Activated CD8-positive, alpha-beta T cell treated with anti-CD3 and anti-CD28 coated beads for 36 hours (primary cell): Measurements from ENCODE around the gene KRTAP12-2. TPM values are rescaled to one million over a fixed set of nuclear protein-coding genes. Genes with fewer than 3 reads are reported as not detected.

Experiments
- ATAC-seq: fragments of 200-7000 bp; cut with Tn5 transposase; one replicate; pipeline ENCODE4 v1.10.0; 2021; ENCODE audit warnings: mild to moderate bottlenecking, moderate library complexity
- CTCF ChIA-PET: fragments of 350-600 bp; sonication (Branson Sonifier 250); formaldehyde crosslinking; loops from one replicate; lab custom pipeline; 2021; ENCODE audit warnings: antibody characterized with exemption; lab: Charles Lee
- POLR2A ChIA-PET: fragments of 350-600 bp; sonication (Branson Sonifier 250); formaldehyde crosslinking; loops from one replicate; lab custom pipeline; 2021; ENCODE audit warnings: antibody characterized with exemption; lab: Charles Lee
- DNase-seq: peaks from one replicate; pipeline ENCODE4 v3.0.0-alpha.2; 2020
- H3K27ac Mint-ChIP-seq: one replicate; pipeline ENCODE4 v1.8.0; 2021; ENCODE audit warnings: mild to moderate bottlenecking, mixed read lengths
- H3K27me3 Mint-ChIP-seq: one replicate; pipeline ENCODE4 v1.8.0; 2021; ENCODE audit warnings: mixed read lengths
- H3K36me3 Mint-ChIP-seq: one replicate; pipeline ENCODE4 v1.8.0; 2021; ENCODE audit warnings: low read depth, mixed read lengths
- H3K4me1 Mint-ChIP-seq: one replicate; pipeline ENCODE4 v1.8.0; 2021; ENCODE audit warnings: low read depth, mixed read lengths
- H3K4me3 Mint-ChIP-seq: one replicate; pipeline ENCODE4 v1.8.0; 2021; ENCODE audit warnings: mild to moderate bottlenecking, moderate library complexity, mixed read lengths
- H3K9me3 Mint-ChIP-seq: one replicate; pipeline ENCODE4 v1.8.0; 2021; ENCODE audit warnings: mixed read lengths
- CTCF ChIP-seq: fragments of 200-600 bp; IDR thresholded peaks from one replicate; pipeline ENCODE4 v1.8.0; 2022; ENCODE audit warnings: antibody characterized with exemption, mild to moderate bottlenecking
- intact Hi-C: fragments of 100-400 bp; cut with micrococcal nuclease; formaldehyde crosslinking; loops from one replicate; pipeline ENCODE4 v1.10.0; 2022
- total RNA-seq, 2 experiments: library from RNA; stranded (reverse); gene quantifications; one replicate each; pipeline ENCODE4 v1.2.3, GENCODE V29; 2021

Gene KRTAP12-2
- total RNA-seq, 2 experiments from 2014 or later: not detected

- POLR2A ChIA-PET: no interaction called here
- CTCF ChIA-PET: no interaction called here
- DNase-seq (peak; percentile 15), ATAC-seq (peak; percentile 22)
- Mint-ChIP-seq H3K27ac (peak within 1 kb of the TSS; percentile 68), H3K9me3 (peaks cover 37% of the 10 kb centered on the region), H3K4me3 (no peak within 1 kb of the TSS), H3K4me1 (peaks cover 56% of the 10 kb centered on the region), H3K27me3 (no peaks in the 10 kb centered on the region), H3K36me3 (peaks cover 28% of the 10 kb centered on the region)
- no peak for TF ChIP-seq CTCF
- intact Hi-C loops: no loop called here
Observed at GRCh38 chr21:44654576-44655175, 12.1 kb downstream of the KRTAP12-2 start, which contains the start of gene KRTAP12-4. Gene KRTAP12-4, minus strand, starts transcription at chr21:44654659. Its CDS starts 45 bp downstream, at chr21:44654614.

GRCh38 chr21:44653656-44654575 lies 12.8 kb downstream of the KRTAP12-2 start:
- Mint-ChIP-seq H3K36me3 (peaks cover 28% of the 10 kb centered on the region), H3K27ac (peak overlapping the region; percentile 58), H3K9me3 (peaks cover 37% of the 10 kb centered on the region), H3K4me1 (peaks cover 49% of the 10 kb centered on the region), H3K4me3 (no peak overlapping the region), H3K27me3 (no peaks in the 10 kb centered on the region)
- DNase-seq: peak; percentile 54
- no peak for ATAC-seq
- CTCF ChIA-PET: interaction anchor here (0.8 kb wide), 1 partner anchor 159 kb away, joined by 3 read pairs; no protein-coding TSS in a partner anchor
- intact Hi-C loops: no loop called here
- POLR2A ChIA-PET: no interaction called here
- no peak for TF ChIP-seq CTCF

GRCh38 chr21:44653123-44653522 lies 13.6 kb downstream of the KRTAP12-2 start:
- intact Hi-C loops: no loop called here
- Mint-ChIP-seq H3K27me3 (no peaks in the 10 kb centered on the region), H3K4me1 (peaks cover 41% of the 10 kb centered on the region), H3K4me3 (no peak overlapping the region), H3K9me3 (peaks cover 37% of the 10 kb centered on the region), H3K36me3 (peaks cover 25% of the 10 kb centered on the region), H3K27ac (no peak overlapping the region)
- ChIA-PET POLR2A (no interaction called here), CTCF (no interaction called here)
- DNase-seq (no peak), ATAC-seq (no peak)
- no peak for TF ChIP-seq CTCF

GRCh38 chr21:44650973-44651675 lies 15.6 kb downstream of the KRTAP12-2 start:
- ChIA-PET POLR2A (interaction anchor here (0.6 kb wide), 1 partner anchor 562 kb away, joined by 3 read pairs; no protein-coding TSS in a partner anchor), CTCF (no interaction called here)
- peaks cover 20% of the 10 kb centered on the region for H3K9me3 Mint-ChIP-seq
- H3K27me3 Mint-ChIP-seq: no peaks in the 10 kb centered on the region
- ATAC-seq (no peak), DNase-seq (no peak)
- H3K4me1 Mint-ChIP-seq: peaks cover 28% of the 10 kb centered on the region
- no peak for TF ChIP-seq CTCF
- peaks cover 6% of the 10 kb centered on the region for H3K36me3 Mint-ChIP-seq
- intact Hi-C loops: no loop called here
- no peak overlapping the region for H3K4me3 Mint-ChIP-seq
- H3K27ac Mint-ChIP-seq: no peak overlapping the region
